Activated CD4-positive, alpha-beta T cell treated with anti-CD3 and anti-CD28 coated beads for 48 hours (primary cell): ENCODE data around the gene RHBG.
"Not testable (repeated sequence)": the region's sequence is repeated elsewhere in the genome, so short reads cannot be mapped to it uniquely, and the experiment has no call there.

Source experiments
- DNase-seq: peaks from one replicate; pipeline ENCODE4 v3.0.0-alpha.2; 2020

The RHBG gene

GRCh38 chr1:156360534-156360933, 8.5 kb upstream of the RHBG start:
- DNase-seq, result no peak

- DNase-seq, result no peak
Observed at GRCh38 chr1:156365754-156366153, 3.3 kb upstream of the RHBG start.

- DNase-seq, result no peak
Observed at GRCh38 chr1:156366378-156367166, 2.4 kb upstream of the RHBG start.

- DNase-seq, result no peak
Observed at GRCh38 chr1:156367383-156368156, 1.4 kb upstream of the RHBG start.

GRCh38 chr1:156368157-156368658, 803 bp upstream of the RHBG start:
- DNase-seq, result no peak

- DNase-seq, result not testable (repeated sequence)
Observed at GRCh38 chr1:156369685-156370286, 775 bp downstream of the RHBG start.

- DNase-seq, result no peak
Observed at GRCh38 chr1:156371553-156372264, 2.7 kb downstream of the RHBG start.

- DNase-seq, result no peak
Observed at GRCh38 chr1:156372265-156372586, 3.2 kb downstream of the RHBG start.

- DNase-seq, result no peak
Observed at GRCh38 chr1:156372876-156373275, 3.9 kb downstream of the RHBG start.

- DNase-seq, result no peak
Observed at GRCh38 chr1:156373546-156373945, 4.5 kb downstream of the RHBG start.

GRCh38 chr1:156376146-156376545, 7.1 kb downstream of the RHBG start:
- DNase-seq, result no peak

GRCh38 chr1:156376958-156377919, 8.2 kb downstream of the RHBG start:
- no peak for DNase-seq

GRCh38 chr1:156378557-156378956, 9.5 kb downstream of the RHBG start:
- DNase-seq, result no peak

- DNase-seq, result no peak
Observed at GRCh38 chr1:156379420-156380165, 10.6 kb downstream of the RHBG start.

- DNase-seq, result no peak
Observed at GRCh38 chr1:156382561-156382960, 13.6 kb downstream of the RHBG start.

GRCh38 chr1:156383023-156383422, 14.0 kb downstream of the RHBG start:
- DNase-seq, result peak; percentile 79

GRCh38 chr1:156384007-156384406, 15.0 kb downstream of the RHBG start:
- no peak for DNase-seq

- no peak for DNase-seq
Observed at GRCh38 chr1:156384658-156385057, 15.6 kb downstream of the RHBG start.

- peak; percentile 80 for DNase-seq
Observed at GRCh38 chr1:156385534-156386031, 16.6 kb downstream of the RHBG start.

- no peak for DNase-seq
Observed at GRCh38 chr1:156386134-156386901, 17.3 kb downstream of the RHBG start.
